NCI-H774 (cell line): ENCODE results near the gene NLRP7.

Source experiments
- DNase-seq: peaks from one replicate; lab custom pipeline; 2025; lab: John Stamatoyannopoulos, UW

The NLRP7 gene

GRCh38 chr19:54873990-54874389 is 73.3 kb downstream of the NLRP7 start, which contains the start of gene FCAR:
Gene FCAR, plus strand, starts transcription at chr19:54874235. Its CDS starts 55 bp downstream, at chr19:54874290.
- DNase-seq = no peak
